Activated gamma-delta T cell treated with Interleukin-2 at 50 U/mL for 16 hours (primary cell): Measurements from ENCODE around the gene SAMSN1.
"Not testable (repeated sequence)": the region's sequence is repeated elsewhere in the genome, so short reads cannot be mapped to it uniquely, and the experiment has no call there.

ENCODE experiments used
- DNase-seq: peaks from one replicate; pipeline ENCODE4 v3.0.0-alpha.2; 2020

Gene SAMSN1

DNA sequence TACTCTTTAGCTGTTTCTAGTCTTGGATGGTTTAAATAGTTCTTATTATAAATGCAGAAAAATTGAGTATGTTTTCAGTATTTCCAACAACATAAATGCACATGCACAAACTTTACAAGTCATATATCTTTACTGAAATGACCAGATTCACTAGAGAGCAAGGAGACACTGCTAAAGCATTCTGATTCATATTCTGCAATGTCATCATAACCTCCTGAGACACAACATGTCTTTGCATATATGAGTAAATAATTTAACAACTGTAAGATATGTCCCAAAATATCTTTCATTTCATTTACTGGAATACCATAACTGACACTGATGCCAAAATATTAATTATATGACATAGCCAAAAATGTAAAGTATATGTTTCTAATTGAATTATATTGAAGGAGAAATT is 16.8 kb upstream of the SAMSN1 start:
- no peak for DNase-seq

DNA sequence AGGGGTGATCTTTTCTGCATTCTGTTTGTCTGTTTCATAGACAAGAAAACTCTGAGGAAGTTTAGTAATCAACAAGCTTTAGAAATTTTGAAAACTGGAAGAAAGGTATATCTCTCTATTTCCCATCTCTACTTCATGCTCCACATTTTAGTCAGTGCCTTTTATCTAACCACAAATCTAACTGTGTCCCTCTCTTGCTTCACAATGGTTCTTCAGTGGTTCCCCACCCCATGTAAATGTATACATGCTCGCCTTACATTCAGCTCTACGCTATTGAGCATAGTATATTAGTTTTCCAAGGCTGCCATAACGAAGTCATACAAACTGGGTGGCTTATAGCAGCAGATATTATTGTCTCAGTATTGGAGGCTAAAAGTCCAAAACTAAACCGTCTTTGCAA is 14.4 kb upstream of the SAMSN1 start:
- no peak for DNase-seq

- no peak for DNase-seq
These were observed 14.0 kb upstream of the SAMSN1 start for GRCh38 chr21:14560139-14560538.

DNA sequence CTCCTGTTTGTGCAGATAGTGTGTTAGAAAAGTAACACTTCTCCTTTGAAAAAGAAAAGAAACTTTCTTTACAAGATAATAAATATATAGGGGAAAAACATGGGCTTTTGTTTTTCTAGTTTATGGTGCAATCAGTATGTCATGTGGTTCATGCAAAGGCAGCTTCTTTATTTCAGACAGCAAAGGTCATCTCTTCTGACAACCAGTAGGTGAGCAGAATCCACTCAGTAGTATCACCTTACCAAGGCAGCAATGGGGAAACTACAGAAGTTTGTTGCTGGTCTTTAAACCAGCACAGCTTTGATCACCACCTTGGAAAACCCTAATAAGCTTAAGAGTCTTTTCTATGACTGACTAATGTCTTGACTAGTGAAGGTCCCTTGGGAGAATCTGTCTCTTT is 13.0 kb upstream of the SAMSN1 start:
- no peak for DNase-seq

- no peak for DNase-seq
These were observed 11.3 kb upstream of the SAMSN1 start for GRCh38 chr21:14557413-14557812.

- no peak for DNase-seq
These were observed 8.8 kb upstream of the SAMSN1 start for GRCh38 chr21:14554948-14555347.

DNA sequence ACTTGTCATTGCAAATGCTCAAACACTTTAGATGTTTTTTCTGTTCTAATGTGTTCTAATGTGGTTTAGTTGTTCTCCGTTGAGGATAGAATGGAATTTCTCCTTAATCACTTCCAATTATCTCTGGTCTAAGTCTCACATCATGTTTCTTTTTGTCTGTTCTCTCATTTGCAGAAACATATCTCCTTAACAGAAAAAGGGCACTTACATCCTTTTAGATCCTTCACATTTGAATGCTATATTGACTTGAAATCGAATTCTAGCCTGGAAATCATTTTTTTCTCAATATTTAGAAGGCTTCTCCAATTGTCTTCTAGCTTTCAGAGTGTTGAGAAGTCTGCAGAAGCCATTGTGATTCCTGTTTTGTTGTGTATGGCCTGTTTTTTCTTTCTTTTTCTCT is 7.3 kb upstream of the SAMSN1 start:
- no peak for DNase-seq

DNA sequence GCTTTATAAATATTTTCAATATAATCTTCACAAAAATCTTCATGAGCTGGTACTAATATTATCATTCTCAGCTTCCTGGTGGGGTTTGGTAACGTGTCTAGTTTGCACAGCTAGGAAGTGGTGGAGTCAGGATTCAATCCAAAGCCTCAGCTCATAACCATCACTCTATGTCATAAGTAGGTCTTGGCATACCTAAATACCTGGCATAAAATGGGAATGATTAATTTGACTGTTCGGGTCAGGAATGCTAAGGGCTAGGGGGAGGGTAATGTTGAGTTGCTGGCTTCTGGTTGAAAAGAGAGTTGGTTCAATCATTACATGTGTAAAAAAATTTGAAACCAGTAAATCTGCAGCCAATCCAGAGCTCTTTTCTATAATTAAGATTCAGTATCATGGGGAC is 5.6 kb upstream of the SAMSN1 start:
- no peak for DNase-seq

DNA sequence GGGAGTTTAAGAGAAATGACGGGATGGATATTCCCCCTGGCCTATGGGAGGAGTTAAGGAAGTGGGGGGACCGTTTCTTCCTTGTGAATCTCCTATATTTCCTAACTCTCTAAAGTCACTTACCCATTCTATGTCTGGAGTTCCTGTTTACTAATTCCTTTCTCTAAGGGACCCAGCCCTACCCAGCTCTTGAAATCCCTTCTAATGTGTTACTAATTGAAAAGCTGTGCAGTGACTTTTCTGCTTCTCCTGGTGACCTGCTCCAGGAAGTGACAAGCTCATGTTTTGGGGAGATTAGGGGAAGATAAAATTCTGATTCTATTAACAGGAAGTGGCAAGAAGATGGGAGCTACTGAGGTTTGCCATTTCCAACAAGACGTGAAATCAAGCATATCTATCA is 4.0 kb upstream of the SAMSN1 start:
- DNase-seq = no peak

GRCh38 chr21:14548779-14549178 is 2.7 kb upstream of the SAMSN1 start:
- no peak for DNase-seq

GRCh38 chr21:14547834-14548513 is 1.9 kb upstream of the SAMSN1 start:
- no peak for DNase-seq

- not testable (repeated sequence) for DNase-seq
These were observed 604 bp upstream of the SAMSN1 start for GRCh38 chr21:14546719-14547118.

- no peak for DNase-seq
These were observed 2.1 kb downstream of the SAMSN1 start for GRCh38 chr21:14543983-14544382.

- no peak for DNase-seq
These were observed 3.5 kb downstream of the SAMSN1 start for GRCh38 chr21:14542638-14543037.

GRCh38 chr21:14541841-14542490 is 4.1 kb downstream of the SAMSN1 start:
- no peak for DNase-seq

GRCh38 chr21:14538483-14538882 is 7.6 kb downstream of the SAMSN1 start:
- no peak for DNase-seq

- no peak for DNase-seq
These were observed 9.2 kb downstream of the SAMSN1 start for GRCh38 chr21:14536929-14537328.

DNA sequence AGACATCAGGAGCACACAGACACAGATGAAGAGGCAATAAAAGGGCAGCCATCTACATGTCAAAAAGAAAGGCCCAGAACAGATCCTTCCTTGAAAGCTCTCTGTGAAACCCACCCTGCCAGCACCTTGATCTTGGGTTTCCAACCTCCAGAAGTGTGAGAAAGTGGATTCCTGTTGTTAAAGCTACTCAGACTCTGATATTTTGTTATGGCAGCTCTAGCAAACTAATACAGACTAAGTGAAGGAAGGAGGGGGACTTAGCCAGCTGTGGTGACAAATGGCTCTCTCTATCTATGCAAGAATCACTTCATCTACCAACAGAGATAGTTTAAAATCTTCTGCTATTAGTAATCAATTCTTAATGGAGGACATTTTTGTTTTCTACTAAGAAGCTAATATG is 10.4 kb downstream of the SAMSN1 start:
- DNase-seq = no peak

DNA sequence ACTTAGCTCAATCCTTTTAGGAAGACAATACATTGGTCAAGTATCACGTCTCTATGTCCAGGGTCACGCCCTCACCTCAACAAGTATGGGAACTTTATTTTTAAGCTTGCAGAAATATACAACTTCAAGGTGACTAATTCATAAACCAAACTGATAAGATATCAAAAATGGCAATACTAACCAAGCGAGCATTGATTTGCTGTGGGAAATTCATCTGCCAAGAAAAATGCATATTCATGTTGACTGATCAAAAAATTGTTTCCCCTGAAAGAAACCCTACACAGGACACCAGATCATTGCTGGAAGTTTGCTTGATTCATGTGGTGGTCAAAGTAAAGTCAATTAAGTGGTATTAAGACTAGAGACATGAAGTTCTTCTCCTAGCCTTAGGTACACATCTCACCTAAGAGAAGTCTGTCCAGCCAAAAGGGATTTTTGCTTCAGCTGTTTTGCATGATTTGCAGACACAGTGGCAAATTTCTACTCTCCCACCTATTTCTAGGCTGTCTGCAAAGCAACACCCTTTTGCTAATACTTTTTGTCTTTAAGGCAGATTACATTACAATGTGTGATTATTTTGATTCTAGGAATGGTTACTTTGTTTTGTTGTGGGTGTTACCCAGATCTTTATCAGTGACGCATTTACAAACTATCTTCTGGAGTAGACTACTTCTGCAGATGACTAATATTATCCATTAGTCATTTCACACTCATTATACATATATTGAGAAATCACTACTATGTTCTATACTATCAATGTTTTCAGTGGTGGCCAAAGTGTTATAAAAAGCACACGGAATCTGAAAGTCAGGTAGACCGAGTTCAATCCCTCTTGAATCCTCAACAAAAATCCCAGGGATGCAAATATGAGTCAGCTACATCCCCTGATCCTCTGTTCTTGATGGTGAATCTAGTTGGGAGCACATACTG is 12.4 kb downstream of the SAMSN1 start:
- no peak for DNase-seq

GRCh38 chr21:14531757-14532316 is 14.3 kb downstream of the SAMSN1 start:
- DNase-seq = no peak

DNA sequence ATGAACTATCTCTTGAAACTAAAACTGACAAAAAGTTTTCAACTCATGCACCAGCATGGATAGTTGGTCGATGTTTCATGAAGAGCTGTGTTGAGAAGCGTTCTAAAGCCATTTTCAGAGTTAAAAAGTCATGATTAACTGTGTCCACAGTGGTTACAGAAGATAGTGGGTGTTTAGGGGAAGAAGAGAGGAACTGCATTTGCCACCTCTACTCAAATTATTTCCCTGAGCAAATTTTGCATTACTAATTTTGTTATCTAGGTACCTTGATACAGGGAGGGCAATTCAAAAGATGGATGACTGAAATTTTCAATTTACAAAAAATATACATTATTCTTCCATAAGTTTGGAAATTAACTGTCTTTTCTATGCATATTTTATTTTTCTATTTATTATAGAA is 15.5 kb downstream of the SAMSN1 start:
- DNase-seq = no peak

DNA sequence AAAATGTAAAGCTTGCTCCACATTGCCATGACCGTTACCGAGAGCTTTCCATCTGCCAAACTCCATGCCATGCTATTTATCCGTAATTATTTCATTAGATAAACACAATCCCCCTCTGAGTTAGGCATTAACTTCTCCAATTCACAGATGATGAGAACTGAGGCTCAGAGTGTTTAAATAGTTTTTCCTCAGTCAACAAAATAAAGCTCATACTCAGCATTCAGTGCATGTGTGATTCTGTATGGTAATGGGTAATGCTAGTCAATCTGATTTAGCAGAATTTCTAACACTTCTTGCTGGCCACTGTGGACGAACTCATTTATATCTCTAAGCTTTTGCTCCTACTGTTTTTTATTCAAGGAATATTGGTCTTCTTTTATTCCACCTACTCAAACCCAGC is 17.3 kb downstream of the SAMSN1 start:
- DNase-seq = no peak
